H1 (cell line): ENCODE data around the gene CYB561A3. TPM values are rescaled to one million over a fixed set of nuclear protein-coding genes. Genes with fewer than 3 reads are reported as not detected.

Experiments used
- ASH2L ChIP-seq: fragments of 200-600, 300-600 bp; sonication (generic); IDR thresholded peaks from one replicate; pipeline ENCODE4 v1.7.1; 2017; ENCODE audit warnings: low read length
- CEBPB ChIP-seq: IDR thresholded peaks from 2 replicates; pipeline ENCODE4 v1.6.1; 2012; ENCODE audit warnings: low read depth, low read length
- CHD7 ChIP-seq: fragments of 300-600 bp; sonication (generic); IDR thresholded peaks from 2 replicates; pipeline ENCODE4 v1.7.1; 2012; ENCODE audit warnings: low read length, moderate library complexity, mild to moderate bottlenecking, inconsistent platforms; ENCODE audit not compliant: insufficient replicate concordance
- GABPA ChIP-seq: IDR thresholded peaks from 2 replicates; pipeline ENCODE4 v1.6.1; 2011; ENCODE audit warnings: mild to moderate bottlenecking, low read length, moderate library complexity, borderline replicate concordance; ENCODE audit not compliant: insufficient read depth
- POLR2AphosphoS5 ChIP-seq: IDR thresholded peaks from 2 replicates; pipeline ENCODE4 v1.6.1; 2011; ENCODE audit warnings: low read depth, low read length
- RFX5 ChIP-seq: IDR thresholded peaks from 2 replicates; pipeline ENCODE4 v1.6.1; 2011; ENCODE audit warnings: low read depth, low read length, improper control_type of control experiment, borderline replicate concordance
- RNF2 ChIP-seq: fragments of 200-900, 300-1000 bp; sonication (generic); IDR thresholded peaks from 2 replicates; pipeline ENCODE4 v1.7.1; 2016; ENCODE audit warnings: borderline replicate concordance, low read depth, mild to moderate bottlenecking, antibody characterized with exemption, low read length; ENCODE audit not compliant: poor library complexity, severe bottlenecking; ENCODE audit errors: missing control alignments
- SAP30 ChIP-seq: fragments of 300-600 bp; sonication (generic); IDR thresholded peaks from 2 replicates; pipeline ENCODE4 v1.7.1; 2012; ENCODE audit warnings: low read length, moderate library complexity, mild to moderate bottlenecking, inconsistent platforms; ENCODE audit not compliant: insufficient read depth, insufficient replicate concordance
- SIRT6 ChIP-seq: IDR thresholded peaks from one replicate; pipeline ENCODE4 v1.7.1; 2012; ENCODE audit warnings: low read length, inconsistent platforms
- SIX5 ChIP-seq: IDR thresholded peaks from 2 replicates; pipeline ENCODE4 v1.6.1; 2011; ENCODE audit warnings: mild to moderate bottlenecking, low read depth, low read length
- TAF1 ChIP-seq: IDR thresholded peaks from 2 replicates; pipeline ENCODE4 v1.6.1; 2011; ENCODE audit warnings: mild to moderate bottlenecking, low read depth, low read length
- TBP ChIP-seq: IDR thresholded peaks from 2 replicates; pipeline ENCODE4 v1.6.1; 2011; ENCODE audit warnings: low read depth, low read length, improper control_type of control experiment
- polyA plus RNA-seq, 7 experiments: library from polyadenylated mRNA; depleted of rRNA in 3 of 7; stranded (reverse) in 5 of 7; unstranded in 2 of 7; fragments of >200 nt in 5 of 7; fragments of 200-250 nt in 2 of 7; gene quantifications; 1 replicate in 5 of 7; 2 replicates in 1 of 7; 4 replicates in 1 of 7; pipeline versions ENCODE4 v1.2.1 to v1.2.3, GENCODE V29; 2011 to 2013; ENCODE audit warnings: missing spikeins in 2 of 7, mixed read lengths in 2 of 7
- total RNA-seq: library from RNA; stranded (reverse); fragmentation: NEBNext Ultra II Directional; extraction: Animal tissue kit (Norgen Biotek cat#: 25700); gene quantifications from 2 replicates; pipeline ENCODE4 v1.2.1, GENCODE V29; 2021

CYB561A3 gene
- total and polyA plus RNA-seq, 2 of the 8 experiments (the other 6 are each of a cell fraction or from before 2014, with no cell fraction given) = 29.6 to 41.2 TPM

GRCh38 chr11:61342207-61342803, 19.4 kb downstream of the CYB561A3 start (continued):
- TF ChIP-seq CHD7 (no peak), SIX5 (no peak), TAF1 (no peak), SAP30 (no peak), POLR2AphosphoS5 (no peak), GABPA (no peak), CEBPB (no peak), RNF2 (no peak), ASH2L (no peak), RFX5 (no peak), SIRT6 (no peak), TBP (no peak)
